OCI-LY1 (cell line): Measurements from ENCODE around the gene ATF7IP.

Experiments used
- H2AFZ ChIP-seq: fragments of 200-600 bp; sonication (generic), shearing (Covaris generic); 2 replicates; pipeline ENCODE4 v1.6.0; 2014; ENCODE audit warnings: antibody characterized with exemption, mild to moderate bottlenecking, low read length
- H3F3A ChIP-seq: fragments of 200-600 bp; sonication (generic), shearing (Covaris generic); 2 replicates; pipeline ENCODE4 v1.6.0; 2014; ENCODE audit warnings: mild to moderate bottlenecking, antibody characterized with exemption, low read length, moderate library complexity; ENCODE audit not compliant: insufficient read depth
- H3K27ac ChIP-seq: fragments of 200-600 bp; sonication (generic); 2 replicates; pipeline ENCODE4 v1.5.1; 2014; ENCODE audit warnings: low read length, mixed run types, mild to moderate bottlenecking, low read depth; ENCODE audit not compliant: poor library complexity, severe bottlenecking
- H3K27me3 ChIP-seq: fragments of 200-600 bp; sonication (generic); 2 replicates; pipeline ENCODE4 v1.6.0; 2014; ENCODE audit warnings: antibody characterized with exemption, mild to moderate bottlenecking, low read length, moderate library complexity; ENCODE audit not compliant: insufficient read depth
- H3K36me3 ChIP-seq: fragments of 200-600 bp; sonication (generic); 2 replicates; pipeline ENCODE4 v1.6.1; 2014; ENCODE audit warnings: mild to moderate bottlenecking, antibody characterized with exemption, low read length, moderate library complexity, mixed read lengths; ENCODE audit not compliant: insufficient read depth
- H3K4me1 ChIP-seq: fragments of 200-600 bp; sonication (generic); 2 replicates; pipeline ENCODE4 v1.5.1; 2014; ENCODE audit warnings: mild to moderate bottlenecking, low read length, moderate library complexity; ENCODE audit not compliant: insufficient read depth, severe bottlenecking
- H3K4me2 ChIP-seq: fragments of 200-600 bp; sonication (generic), shearing (Covaris generic); 2 replicates; pipeline ENCODE4 v1.6.1; 2014; ENCODE audit warnings: low read length
- H3K4me3 ChIP-seq: fragments of 200-600 bp; sonication (generic); 2 replicates; pipeline ENCODE4 v1.5.1; 2014; ENCODE audit warnings: low read length, low read depth, mild to moderate bottlenecking, mixed read lengths; ENCODE audit not compliant: poor library complexity, severe bottlenecking
- H3K79me2 ChIP-seq: fragments of 200-600 bp; shearing (Covaris generic); 2 replicates; pipeline ENCODE4 v1.6.1; 2016; ENCODE audit warnings: mixed run types, low read length, mixed read lengths; ENCODE audit not compliant: insufficient read depth
- H3K9ac ChIP-seq: fragments of 200-600 bp; sonication (generic), shearing (Covaris generic); 2 replicates; pipeline ENCODE4 v1.6.1; 2014; ENCODE audit warnings: mild to moderate bottlenecking, low read length, mixed read lengths
- H3K9me2 ChIP-seq: fragments of 200-600 bp; sonication (generic), shearing (Covaris generic); 2 replicates; pipeline ENCODE4 v1.6.1; 2014; ENCODE audit warnings: low read depth, mild to moderate bottlenecking, low read length, mixed read lengths
- H3K9me3 ChIP-seq: fragments of 200-600 bp; shearing (Covaris generic); 2 replicates; pipeline ENCODE4 v1.6.1; 2014; ENCODE audit warnings: low read length, mixed read lengths
- H4K20me1 ChIP-seq: fragments of 200-600 bp; sonication (generic), shearing (Covaris generic); 2 replicates; pipeline ENCODE4 v1.6.0; 2016; ENCODE audit warnings: mild to moderate bottlenecking, low read length; ENCODE audit not compliant: insufficient read depth
- EZH2 ChIP-seq: fragments of 200-600 bp; sonication (generic), shearing (Covaris generic); IDR thresholded peaks from 2 replicates; pipeline ENCODE4 v1.8.0; 2017; ENCODE audit warnings: borderline replicate concordance, mixed run types, mild to moderate bottlenecking, antibody characterized with exemption, low read length, moderate library complexity, mixed read lengths
- TF ChIP-seq, protein P1 (sequence below): fragments of 200-600 bp; sonication (generic), shearing (Covaris generic); IDR thresholded peaks from 2 replicates; pipeline ENCODE4 v1.5.1; 2017; ENCODE audit warnings: mild to moderate bottlenecking, antibody characterized with exemption, low read length, moderate library complexity, mixed read lengths

ATF7IP gene

DNA sequence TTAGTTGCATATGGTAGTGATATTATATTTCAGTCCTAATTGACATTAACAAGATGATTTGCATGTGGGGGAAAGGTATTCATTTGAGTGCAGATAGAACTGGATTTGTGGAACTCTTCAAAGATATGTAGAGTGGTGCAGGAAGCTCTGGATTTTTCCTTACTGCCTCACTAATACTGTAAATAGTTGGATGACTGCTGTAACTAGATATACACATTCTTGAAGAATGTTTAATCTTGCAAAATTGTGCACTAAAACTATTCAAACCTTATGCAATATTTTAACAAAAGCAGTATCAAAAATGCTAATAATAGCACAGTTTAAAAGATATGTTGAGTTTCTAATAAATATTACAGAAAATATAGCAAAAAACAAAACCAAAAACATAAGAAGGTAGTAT is 43.1 kb upstream of the ATF7IP start:
- no peak for TF ChIP-seq EZH2
- TF ChIP-seq, protein P1, sequence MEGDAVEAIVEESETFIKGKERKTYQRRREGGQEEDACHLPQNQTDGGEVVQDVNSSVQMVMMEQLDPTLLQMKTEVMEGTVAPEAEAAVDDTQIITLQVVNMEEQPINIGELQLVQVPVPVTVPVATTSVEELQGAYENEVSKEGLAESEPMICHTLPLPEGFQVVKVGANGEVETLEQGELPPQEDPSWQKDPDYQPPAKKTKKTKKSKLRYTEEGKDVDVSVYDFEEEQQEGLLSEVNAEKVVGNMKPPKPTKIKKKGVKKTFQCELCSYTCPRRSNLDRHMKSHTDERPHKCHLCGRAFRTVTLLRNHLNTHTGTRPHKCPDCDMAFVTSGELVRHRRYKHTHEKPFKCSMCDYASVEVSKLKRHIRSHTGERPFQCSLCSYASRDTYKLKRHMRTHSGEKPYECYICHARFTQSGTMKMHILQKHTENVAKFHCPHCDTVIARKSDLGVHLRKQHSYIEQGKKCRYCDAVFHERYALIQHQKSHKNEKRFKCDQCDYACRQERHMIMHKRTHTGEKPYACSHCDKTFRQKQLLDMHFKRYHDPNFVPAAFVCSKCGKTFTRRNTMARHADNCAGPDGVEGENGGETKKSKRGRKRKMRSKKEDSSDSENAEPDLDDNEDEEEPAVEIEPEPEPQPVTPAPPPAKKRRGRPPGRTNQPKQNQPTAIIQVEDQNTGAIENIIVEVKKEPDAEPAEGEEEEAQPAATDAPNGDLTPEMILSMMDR = no peak
- H3F3A ChIP-seq = no peaks in the 10 kb centered on the region

DNA sequence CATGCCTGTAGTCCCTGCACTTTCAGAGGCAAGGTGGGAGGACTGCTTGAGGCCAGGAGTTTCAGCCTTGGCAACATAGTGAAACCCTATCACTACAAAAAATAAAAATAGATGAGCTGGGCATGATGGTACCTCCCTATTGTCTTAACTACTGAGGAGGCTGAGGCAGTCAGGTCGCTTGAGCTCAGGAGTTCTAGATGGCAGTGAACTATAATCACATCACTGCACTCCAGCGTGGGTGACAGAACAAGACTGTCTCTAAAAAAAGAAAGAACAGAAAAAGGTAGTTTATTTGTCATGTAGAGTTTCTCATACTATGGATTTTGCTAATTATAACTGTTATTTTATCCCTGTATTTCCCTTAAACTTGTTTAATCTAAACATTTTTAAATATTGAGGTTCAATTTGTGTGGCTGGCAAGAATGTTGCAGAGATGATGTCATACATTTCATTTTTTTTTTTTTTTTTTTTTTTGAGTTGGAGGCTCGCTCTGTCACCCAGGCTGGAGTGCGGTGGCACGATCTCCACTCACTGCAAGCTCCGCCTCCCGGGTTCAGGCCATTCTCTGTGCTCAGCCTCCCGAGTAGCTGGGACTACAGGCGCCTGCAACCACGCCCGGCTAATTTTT is 39.7 kb upstream of the ATF7IP start:
- Histone ChIP-seq H3K27me3 (no peaks in the 10 kb centered on the region), H3F3A (no peaks in the 10 kb centered on the region), H3K9ac (no peak overlapping the region), H3K9me3 (peaks cover 2% of the 10 kb centered on the region; the same call in 1 of the 2 replicates), H3K4me1 (no peaks in the 10 kb centered on the region), H3K36me3 (no peaks in the 10 kb centered on the region), H4K20me1 (no peaks in the 10 kb centered on the region), H3K27ac (no peak overlapping the region), H3K9me2 (no peaks in the 10 kb centered on the region), H3K79me2 (no peaks in the 10 kb centered on the region), H3K4me3 (no peak overlapping the region), H3K4me2 (no peak overlapping the region), H2AFZ (no peak overlapping the region)
- no peak for TF ChIP-seq EZH2
- TF ChIP-seq, protein P1 = no peak

More for the DNA sequence above, 43.1 kb upstream of the ATF7IP start:
- Histone ChIP-seq H3K4me3 (no peak overlapping the region), H4K20me1 (no peaks in the 10 kb centered on the region), H3K9me2 (no peaks in the 10 kb centered on the region), H3K4me1 (no peaks in the 10 kb centered on the region), H3K9ac (no peak overlapping the region), H3K79me2 (no peaks in the 10 kb centered on the region), H3K36me3 (no peaks in the 10 kb centered on the region), H3K27me3 (no peaks in the 10 kb centered on the region), H3K27ac (no peak overlapping the region), H2AFZ (no peak overlapping the region), H3K9me3 (no peaks in the 10 kb centered on the region), H3K4me2 (no peak overlapping the region)

DNA sequence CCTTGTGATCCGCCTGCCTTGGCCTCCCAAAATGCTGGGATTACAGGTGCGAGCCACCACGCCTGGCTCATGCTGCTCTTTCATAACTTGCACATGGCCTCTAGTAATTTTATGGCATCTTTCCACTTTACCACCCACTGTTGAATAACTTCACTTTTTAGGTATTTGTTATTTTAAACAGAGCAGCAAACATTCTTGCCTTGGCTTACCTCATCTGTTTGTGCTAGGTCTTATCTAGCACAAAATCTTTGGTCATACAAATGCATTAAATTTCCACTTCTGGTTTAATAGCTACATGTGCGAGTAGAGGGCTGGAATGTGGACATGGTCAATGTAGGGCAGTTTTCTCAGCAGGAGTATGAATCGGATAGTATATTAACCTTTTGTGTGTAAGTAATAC is 38.8 kb upstream of the ATF7IP start:
- Histone ChIP-seq H3K9me2 (no peaks in the 10 kb centered on the region), H3K36me3 (no peaks in the 10 kb centered on the region), H3K9me3 (peaks cover 5% of the 10 kb centered on the region; the same call in 1 of the 2 replicates), H2AFZ (no peak overlapping the region), H3K79me2 (no peaks in the 10 kb centered on the region), H3K27me3 (no peaks in the 10 kb centered on the region), H3K27ac (no peak overlapping the region), H3K4me3 (no peak overlapping the region), H3F3A (no peaks in the 10 kb centered on the region), H3K4me1 (no peaks in the 10 kb centered on the region), H3K4me2 (no peak overlapping the region), H4K20me1 (no peaks in the 10 kb centered on the region), H3K9ac (no peak overlapping the region)
- TF ChIP-seq EZH2 = no peak
- TF ChIP-seq, protein P1 = no peak
